Left lung (tissue), 10 donors: ENCODE measurements around the gene MON1A. TPM values are rescaled to one million over a fixed set of nuclear protein-coding genes. Genes with fewer than 3 reads are reported as not detected.

ENCODE experiments used
- ATAC-seq: fragments of 200-7000 bp; cut with Tn5 transposase; one replicate; pipeline ENCODE4 v1.9.1; 2020; ENCODE audit warnings: moderate library complexity
- DNase-seq, 4 donors: peaks; one replicate each; pipeline ENCODE4 v3.0.0-alpha.2; 2013 to 2020
- H3K27ac ChIP-seq, 2 donors: fragments of 200-600 bp; sonication (generic) in 1 of 2; one replicate each; pipeline versions ENCODE4 v1.5.0 to v1.8.0; 2020 to 2021
- H3K27me3 ChIP-seq, 2 donors: fragments of 200-600 bp; sonication (generic) in 1 of 2; one replicate each; pipeline versions ENCODE4 v1.5.0 to v1.8.0; 2020 to 2021
- H3K36me3 ChIP-seq, 2 donors: fragments of 200-600 bp; sonication (generic) in 1 of 2; one replicate each; pipeline versions ENCODE4 v1.5.0 to v1.8.0; 2020 to 2021
- H3K4me1 ChIP-seq, 2 donors: fragments of 200-600 bp; one replicate each; pipeline ENCODE4 v1.8.0; 2021
- H3K4me3 ChIP-seq, 2 donors: fragments of 200-600 bp; sonication (generic) in 1 of 2; one replicate each; pipeline versions ENCODE4 v1.5.0 to v1.8.0; 2020 to 2021; ENCODE audit warnings: mild to moderate bottlenecking in 1 of 2
- H3K9me3 ChIP-seq, 2 donors: fragments of 200-600 bp; sonication (generic) in 1 of 2; one replicate each; pipeline versions ENCODE4 v1.5.0 to v1.8.0; 2020 to 2021
- CTCF ChIP-seq, 2 donors: fragments of 200-600 bp; sonication (generic) in 1 of 2; IDR thresholded peaks; one replicate each; pipeline versions ENCODE4 v1.5.0 to v1.8.0; 2021; ENCODE audit warnings: antibody characterized with exemption in 2 of 2
- intact Hi-C, 2 donors: fragments of 100-400 bp; cut with DNase I; formaldehyde crosslinking; loops; one replicate each; pipeline versions ENCODE4 v1.11.2 to v1.14.2; 2022
- polyA plus RNA-seq, 6 donors: library from polyadenylated mRNA; unstranded; fragments of 120-200 nt; gene quantifications; one replicate each; pipeline ENCODE4 v1.2.1, GENCODE V29; 2013; ENCODE audit not compliant: insufficient read length in 6 of 6
- total RNA-seq, 2 donors: library from RNA; stranded (reverse); fragmentation: NEBNext Ultra II Directional; extraction: Animal tissue kit (Norgen Biotek cat#: 25700); gene quantifications; one replicate each; pipeline ENCODE4 v1.2.1, GENCODE V29; 2021
- donor health status: DM: no; HTN: yes; CAD: no.
- donor health status: DM: no; HTN: no; CAD: no.

The MON1A gene
- total and polyA plus RNA-seq, 8 donors: 8.5 to 15.6 (median 12.6) TPM

- DNase-seq (no peak), ATAC-seq (no peak)
- H3K27ac ChIP-seq: no peak overlapping the region
- no peaks in the 10 kb centered on the region for H3K36me3 ChIP-seq
- intact Hi-C loops: no loop called here
- peaks cover 0 to 6% of the 10 kb centered on the region in 2 donors for H3K27me3 ChIP-seq
- TF ChIP-seq CTCF (IDR thresholded peaks at IDR 0.05): no peak
- H3K4me1 ChIP-seq: no peaks in the 10 kb centered on the region
- no peaks in the 10 kb centered on the region for H3K9me3 ChIP-seq
- H3K4me3 ChIP-seq: no peak overlapping the region
These were observed 50.9 kb downstream of the MON1A start for GRCh38 chr3:49878686-49879085.

- Histone ChIP-seq H3K9me3 (no peaks in the 10 kb centered on the region), H3K36me3 (no peaks in the 10 kb centered on the region), H3K27ac (no peak overlapping the region), H3K4me1 (no peaks in the 10 kb centered on the region), H3K27me3 (peaks cover 0 to 6% of the 10 kb centered on the region in 2 donors), H3K4me3 (no peak overlapping the region)
- DNase-seq (peak in 1 of 4 donors; percentile 56), ATAC-seq (no peak)
- no peak for TF ChIP-seq CTCF (IDR thresholded peaks at IDR 0.05)
- intact Hi-C loops: no loop called here
These were observed 51.9 kb downstream of the MON1A start for GRCh38 chr3:49877716-49878115.

- ATAC-seq (no peak), DNase-seq (no peak)
- Histone ChIP-seq H3K27ac (no peak overlapping the region), H3K9me3 (no peaks in the 10 kb centered on the region), H3K27me3 (peaks cover 0 to 4% of the 10 kb centered on the region in 2 donors), H3K4me1 (no peaks in the 10 kb centered on the region), H3K36me3 (no peaks in the 10 kb centered on the region), H3K4me3 (no peak overlapping the region)
- intact Hi-C loops: no loop called here
- no peak for TF ChIP-seq CTCF (IDR thresholded peaks at IDR 0.05)
These were observed 53.0 kb downstream of the MON1A start for GRCh38 chr3:49876567-49876966.

GRCh38 chr3:49873623-49874022 lies 56.0 kb downstream of the MON1A start:
- DNase-seq (no peak), ATAC-seq (no peak)
- intact Hi-C loops: no loop called here
- no peak for TF ChIP-seq CTCF (IDR thresholded peaks at IDR 0.05)
- H3K4me3 ChIP-seq: no peak overlapping the region
- H3K4me1 ChIP-seq: peaks cover 0 to 12% of the 10 kb centered on the region in 2 donors
- no peak overlapping the region for H3K27ac ChIP-seq
- no peaks in the 10 kb centered on the region for H3K36me3 ChIP-seq
- peaks cover 18 to 28% of the 10 kb centered on the region in 2 donors for H3K27me3 ChIP-seq
- H3K9me3 ChIP-seq: no peaks in the 10 kb centered on the region

GRCh38 chr3:49872801-49873281 lies 56.8 kb downstream of the MON1A start:
- intact Hi-C loops: no loop called here
- no peaks in the 10 kb centered on the region for H3K36me3 ChIP-seq
- H3K4me1 ChIP-seq: peaks cover 0 to 12% of the 10 kb centered on the region in 2 donors
- H3K4me3 ChIP-seq: no peak overlapping the region
- no peaks in the 10 kb centered on the region for H3K9me3 ChIP-seq
- TF ChIP-seq CTCF (IDR thresholded peaks at IDR 0.05): no peak
- H3K27me3 ChIP-seq: peaks cover 26 to 36% of the 10 kb centered on the region in 2 donors
- ATAC-seq (no peak), DNase-seq (no peak)
- no peak overlapping the region for H3K27ac ChIP-seq
